WTC11 (cell line): ENCODE results near the gene GIPC2. TPM values are rescaled to one million over a fixed set of nuclear protein-coding genes. Genes with fewer than 3 reads are reported as not detected.

ENCODE experiments used
- ATAC-seq: fragments of 200-7000 bp; cut with Tn5 transposase; 2 replicates; pipeline ENCODE4 v1.10.0; 2021; ENCODE audit warnings: mild to moderate bottlenecking, moderate library complexity
- CTCF ChIA-PET: fragments of 300-600 bp; sonication (Branson Sonifier 250); formaldehyde crosslinking; loops from one replicate; lab custom pipeline; 2021; ENCODE audit warnings: antibody characterized with exemption; lab: Charles Lee
- POLR2A ChIA-PET: fragments of 350-600 bp; sonication (Branson Sonifier 250); formaldehyde crosslinking; loops from one replicate; lab custom pipeline; 2021; ENCODE audit warnings: antibody characterized with exemption; lab: Charles Lee
- DNase-seq: peaks from one replicate; pipeline ENCODE4 v3.0.0; 2021; ENCODE audit warnings: low spot score
- H3K27ac Mint-ChIP-seq: 2 replicates; pipeline ENCODE4 v1.8.0; 2021; ENCODE audit warnings: mixed read lengths
- H3K27me3 Mint-ChIP-seq: 2 replicates; pipeline ENCODE4 v1.8.0; 2021; ENCODE audit warnings: low read depth, mild to moderate bottlenecking, moderate library complexity, mixed read lengths
- H3K36me3 Mint-ChIP-seq: 2 replicates; pipeline ENCODE4 v1.8.0; 2021; ENCODE audit warnings: mixed read lengths
- H3K4me1 Mint-ChIP-seq: 2 replicates; pipeline ENCODE4 v1.8.0; 2022; ENCODE audit warnings: mixed read lengths
- H3K4me3 Mint-ChIP-seq: 2 replicates; pipeline ENCODE4 v1.8.0; 2021; ENCODE audit warnings: mild to moderate bottlenecking, moderate library complexity, mixed read lengths
- H3K9me3 Mint-ChIP-seq: 2 replicates; pipeline ENCODE4 v1.8.0; 2021; ENCODE audit warnings: mixed read lengths
- CDX4 ChIP-seq: fragments of 250-450 bp; sonication (Bioruptor Pico); IDR thresholded peaks from 2 replicates; pipeline ENCODE4 v1.9.0; 2021; ENCODE audit warnings: moderate library complexity, mild to moderate bottlenecking, inconsistent platforms, borderline replicate concordance
- GTF2I ChIP-seq: fragments of 250-450 bp; sonication (Bioruptor Pico); conservative IDR thresholded peaks from 2 replicates; pipeline ENCODE4 v1.4.0; 2021; ENCODE audit warnings: mild to moderate bottlenecking
- IRF2 ChIP-seq: sonication (generic); formaldehyde crosslinking; IDR thresholded peaks from 2 replicates; pipeline ENCODE4 v1.8.0; 2022; ENCODE audit warnings: low read depth, missing genetic modification reagents, borderline replicate concordance
- MLX ChIP-seq: sonication (generic); formaldehyde crosslinking; IDR thresholded peaks from 2 replicates; pipeline ENCODE4 v1.8.1; 2023; ENCODE audit warnings: mild to moderate bottlenecking, missing genetic modification reagents, moderate library complexity
- MYBL2 ChIP-seq: sonication (generic); formaldehyde crosslinking; IDR thresholded peaks from 2 replicates; pipeline ENCODE4 v1.8.1; 2023; ENCODE audit warnings: mild to moderate bottlenecking, moderate library complexity, missing genetic modification reagents
- NFATC4 ChIP-seq: fragments of 250-450 bp; sonication (Bioruptor Pico); IDR thresholded peaks from 2 replicates; pipeline ENCODE4 v1.9.0; 2021; ENCODE audit warnings: mild to moderate bottlenecking
- RORB ChIP-seq: fragments of 250-450 bp; sonication (Bioruptor Pico); IDR thresholded peaks from 2 replicates; pipeline ENCODE4 v1.9.0; 2021; ENCODE audit warnings: mild to moderate bottlenecking
- SP1 ChIP-seq: sonication (generic); formaldehyde crosslinking; conservative IDR thresholded peaks from 2 replicates; pipeline ENCODE4 v1.8.1; 2022; ENCODE audit warnings: missing genetic modification reagents
- TCF7 ChIP-seq: sonication (generic); formaldehyde crosslinking; IDR thresholded peaks from 2 replicates; pipeline ENCODE4 v1.8.0; 2022; ENCODE audit warnings: mild to moderate bottlenecking, low read depth, missing genetic modification reagents, moderate library complexity
- TP53 ChIP-seq: sonication (generic); formaldehyde crosslinking; IDR thresholded peaks from 2 replicates; pipeline ENCODE4 v1.8.1; 2023; ENCODE audit warnings: mild to moderate bottlenecking, missing genetic modification reagents
- USF2 ChIP-seq: sonication (generic); formaldehyde crosslinking; IDR thresholded peaks from 2 replicates; pipeline ENCODE4 v1.8.1; 2023; ENCODE audit warnings: mild to moderate bottlenecking, missing genetic modification reagents, moderate library complexity
- ZNF121 ChIP-seq: sonication (generic); formaldehyde crosslinking; IDR thresholded peaks from 2 replicates; pipeline ENCODE4 v1.8.0; 2023; ENCODE audit warnings: missing genetic modification reagents
- ZNF138 ChIP-seq: sonication (generic); formaldehyde crosslinking; conservative IDR thresholded peaks from 2 replicates; pipeline ENCODE4 v1.8.1; 2022; ENCODE audit warnings: mild to moderate bottlenecking, moderate library complexity, missing genetic modification reagents
- ZNF219 ChIP-seq: sonication (generic); formaldehyde crosslinking; IDR thresholded peaks from 2 replicates; pipeline ENCODE4 v1.8.0; 2023; ENCODE audit warnings: missing genetic modification reagents, mild to moderate bottlenecking, borderline replicate concordance
- total RNA-seq: library from RNA; stranded (reverse); gene quantifications from 3 replicates; pipeline ENCODE4 v1.2.3, GENCODE V29; 2021
- TF ChIP-seq, protein P1 (sequence below): fragments of 250-450 bp; sonication (Bioruptor Pico); IDR thresholded peaks from 2 replicates; pipeline ENCODE4 v2.1.2; 2022; ENCODE audit warnings: mild to moderate bottlenecking, moderate library complexity
- TF ChIP-seq, protein P2 (sequence below): sonication (generic); formaldehyde crosslinking; IDR thresholded peaks from 2 replicates; pipeline ENCODE4 v1.8.0; 2022; ENCODE audit warnings: missing genetic modification reagents
- TF ChIP-seq, protein P3 (sequence below): sonication (generic); formaldehyde crosslinking; IDR thresholded peaks from 2 replicates; pipeline ENCODE4 v1.8.1; 2023; ENCODE audit warnings: mild to moderate bottlenecking, missing genetic modification reagents
- TF ChIP-seq, protein P4 (sequence below): sonication (generic); formaldehyde crosslinking; IDR thresholded peaks from 2 replicates; pipeline ENCODE4 v1.8.1; 2023; ENCODE audit warnings: mild to moderate bottlenecking, missing genetic modification reagents
- TF ChIP-seq, protein P5 (sequence below): fragments of 250-450 bp; sonication (Bioruptor Pico); IDR thresholded peaks from 2 replicates; pipeline ENCODE4 v1.8.0; 2021; ENCODE audit warnings: mild to moderate bottlenecking

Gene GIPC2
- total RNA-seq, 1 experiment from 2014 or later = 0.83 TPM

DNA sequence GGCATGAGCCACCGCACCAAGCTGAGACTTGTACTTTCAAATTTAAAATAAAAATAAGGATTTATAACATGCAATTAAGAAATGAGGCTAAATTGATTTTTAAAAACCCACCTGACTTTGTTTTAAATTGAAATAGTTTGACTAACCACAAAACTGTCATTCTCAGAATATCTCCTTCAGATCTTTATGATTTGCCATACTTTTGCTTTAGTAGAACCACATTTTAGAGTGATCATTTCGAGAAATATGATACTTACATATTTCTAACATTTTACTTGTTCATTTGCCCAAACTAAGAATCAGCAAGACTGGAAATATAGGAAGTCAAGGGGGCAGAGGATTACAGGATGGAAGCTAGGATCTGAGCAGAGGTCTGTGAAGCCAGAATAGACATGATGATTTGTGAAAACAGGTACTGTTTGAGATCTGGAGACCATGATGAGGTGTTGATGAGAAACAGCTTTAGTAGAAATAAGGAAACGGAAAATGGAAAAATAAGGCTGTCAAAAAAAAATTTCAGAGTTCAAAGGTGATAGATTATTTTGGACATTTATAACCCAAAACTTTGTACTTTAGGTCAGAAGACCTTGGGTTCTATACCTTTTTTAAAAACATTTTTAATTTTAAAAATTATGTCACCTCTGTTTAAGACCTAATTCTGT, 44.8 kb downstream of the GIPC2 start:
- Mint-ChIP-seq H3K4me1 (peaks cover 10% of the 10 kb centered on the region), H3K36me3 (peaks cover 13% of the 10 kb centered on the region), H3K9me3 (peaks cover 20% of the 10 kb centered on the region), H3K27ac (peak overlapping the region; percentile 16; the same call in 1 of the 2 replicates), H3K4me3 (no peak overlapping the region), H3K27me3 (no peaks in the 10 kb centered on the region)
- ChIA-PET CTCF (interaction anchor here (1.7 kb wide), 1 partner anchor 41 kb away, joined by 6 read pairs; no protein-coding TSS in a partner anchor), POLR2A (interaction anchor here (0.6 kb wide), 1 partner anchor 386 kb away, joined by 3 read pairs; no protein-coding TSS in a partner anchor)
- ATAC-seq (no peak), DNase-seq (no peak)
- TF ChIP-seq SP1 (no peak), ZNF138 (CRISPR knock-in tag) (no peak), RORB (CRISPR knock-in tag) (no peak), MLX (CRISPR knock-in tag) (no peak), USF2 (CRISPR knock-in tag) (no peak), TP53 (CRISPR knock-in tag) (no peak), IRF2 (CRISPR knock-in tag) (no peak), ZNF121 (no peak), NFATC4 (CRISPR knock-in tag) (no peak), ZNF219 (CRISPR knock-in tag) (no peak), TCF7 (CRISPR knock-in tag) (no peak), GTF2I (no peak), MYBL2 (CRISPR knock-in tag) (no peak), CDX4 (no peak)
- TF ChIP-seq, protein P1, sequence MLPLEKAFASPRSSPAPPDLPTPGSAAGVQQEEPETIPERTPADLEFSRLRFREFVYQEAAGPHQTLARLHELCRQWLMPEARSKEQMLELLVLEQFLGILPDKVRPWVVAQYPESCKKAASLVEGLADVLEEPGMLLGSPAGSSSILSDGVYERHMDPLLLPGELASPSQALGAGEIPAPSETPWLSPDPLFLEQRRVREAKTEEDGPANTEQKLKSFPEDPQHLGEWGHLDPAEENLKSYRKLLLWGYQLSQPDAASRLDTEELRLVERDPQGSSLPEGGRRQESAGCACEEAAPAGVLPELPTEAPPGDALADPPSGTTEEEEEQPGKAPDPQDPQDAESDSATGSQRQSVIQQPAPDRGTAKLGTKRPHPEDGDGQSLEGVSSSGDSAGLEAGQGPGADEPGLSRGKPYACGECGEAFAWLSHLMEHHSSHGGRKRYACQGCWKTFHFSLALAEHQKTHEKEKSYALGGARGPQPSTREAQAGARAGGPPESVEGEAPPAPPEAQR (CRISPR knock-in tag) = no peak
- TF ChIP-seq, protein P2, sequence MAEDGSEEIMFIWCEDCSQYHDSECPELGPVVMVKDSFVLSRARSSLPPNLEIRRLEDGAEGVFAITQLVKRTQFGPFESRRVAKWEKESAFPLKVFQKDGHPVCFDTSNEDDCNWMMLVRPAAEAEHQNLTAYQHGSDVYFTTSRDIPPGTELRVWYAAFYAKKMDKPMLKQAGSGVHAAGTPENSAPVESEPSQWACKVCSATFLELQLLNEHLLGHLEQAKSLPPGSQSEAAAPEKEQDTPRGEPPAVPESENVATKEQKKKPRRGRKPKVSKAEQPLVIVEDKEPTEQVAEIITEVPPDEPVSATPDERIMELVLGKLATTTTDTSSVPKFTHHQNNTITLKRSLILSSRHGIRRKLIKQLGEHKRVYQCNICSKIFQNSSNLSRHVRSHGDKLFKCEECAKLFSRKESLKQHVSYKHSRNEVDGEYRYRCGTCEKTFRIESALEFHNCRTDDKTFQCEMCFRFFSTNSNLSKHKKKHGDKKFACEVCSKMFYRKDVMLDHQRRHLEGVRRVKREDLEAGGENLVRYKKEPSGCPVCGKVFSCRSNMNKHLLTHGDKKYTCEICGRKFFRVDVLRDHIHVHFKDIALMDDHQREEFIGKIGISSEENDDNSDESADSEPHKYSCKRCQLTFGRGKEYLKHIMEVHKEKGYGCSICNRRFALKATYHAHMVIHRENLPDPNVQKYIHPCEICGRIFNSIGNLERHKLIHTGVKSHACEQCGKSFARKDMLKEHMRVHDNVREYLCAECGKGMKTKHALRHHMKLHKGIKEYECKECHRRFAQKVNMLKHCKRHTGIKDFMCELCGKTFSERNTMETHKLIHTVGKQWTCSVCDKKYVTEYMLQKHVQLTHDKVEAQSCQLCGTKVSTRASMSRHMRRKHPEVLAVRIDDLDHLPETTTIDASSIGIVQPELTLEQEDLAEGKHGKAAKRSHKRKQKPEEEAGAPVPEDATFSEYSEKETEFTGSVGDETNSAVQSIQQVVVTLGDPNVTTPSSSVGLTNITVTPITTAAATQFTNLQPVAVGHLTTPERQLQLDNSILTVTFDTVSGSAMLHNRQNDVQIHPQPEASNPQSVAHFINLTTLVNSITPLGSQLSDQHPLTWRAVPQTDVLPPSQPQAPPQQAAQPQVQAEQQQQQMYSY = no peak
- TF ChIP-seq, protein P3, sequence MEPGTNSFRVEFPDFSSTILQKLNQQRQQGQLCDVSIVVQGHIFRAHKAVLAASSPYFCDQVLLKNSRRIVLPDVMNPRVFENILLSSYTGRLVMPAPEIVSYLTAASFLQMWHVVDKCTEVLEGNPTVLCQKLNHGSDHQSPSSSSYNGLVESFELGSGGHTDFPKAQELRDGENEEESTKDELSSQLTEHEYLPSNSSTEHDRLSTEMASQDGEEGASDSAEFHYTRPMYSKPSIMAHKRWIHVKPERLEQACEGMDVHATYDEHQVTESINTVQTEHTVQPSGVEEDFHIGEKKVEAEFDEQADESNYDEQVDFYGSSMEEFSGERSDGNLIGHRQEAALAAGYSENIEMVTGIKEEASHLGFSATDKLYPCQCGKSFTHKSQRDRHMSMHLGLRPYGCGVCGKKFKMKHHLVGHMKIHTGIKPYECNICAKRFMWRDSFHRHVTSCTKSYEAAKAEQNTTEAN (CRISPR knock-in tag) = no peak
- TF ChIP-seq, protein P4, sequence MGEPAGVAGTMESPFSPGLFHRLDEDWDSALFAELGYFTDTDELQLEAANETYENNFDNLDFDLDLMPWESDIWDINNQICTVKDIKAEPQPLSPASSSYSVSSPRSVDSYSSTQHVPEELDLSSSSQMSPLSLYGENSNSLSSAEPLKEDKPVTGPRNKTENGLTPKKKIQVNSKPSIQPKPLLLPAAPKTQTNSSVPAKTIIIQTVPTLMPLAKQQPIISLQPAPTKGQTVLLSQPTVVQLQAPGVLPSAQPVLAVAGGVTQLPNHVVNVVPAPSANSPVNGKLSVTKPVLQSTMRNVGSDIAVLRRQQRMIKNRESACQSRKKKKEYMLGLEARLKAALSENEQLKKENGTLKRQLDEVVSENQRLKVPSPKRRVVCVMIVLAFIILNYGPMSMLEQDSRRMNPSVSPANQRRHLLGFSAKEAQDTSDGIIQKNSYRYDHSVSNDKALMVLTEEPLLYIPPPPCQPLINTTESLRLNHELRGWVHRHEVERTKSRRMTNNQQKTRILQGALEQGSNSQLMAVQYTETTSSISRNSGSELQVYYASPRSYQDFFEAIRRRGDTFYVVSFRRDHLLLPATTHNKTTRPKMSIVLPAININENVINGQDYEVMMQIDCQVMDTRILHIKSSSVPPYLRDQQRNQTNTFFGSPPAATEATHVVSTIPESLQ = no peak
- TF ChIP-seq, protein P5, sequence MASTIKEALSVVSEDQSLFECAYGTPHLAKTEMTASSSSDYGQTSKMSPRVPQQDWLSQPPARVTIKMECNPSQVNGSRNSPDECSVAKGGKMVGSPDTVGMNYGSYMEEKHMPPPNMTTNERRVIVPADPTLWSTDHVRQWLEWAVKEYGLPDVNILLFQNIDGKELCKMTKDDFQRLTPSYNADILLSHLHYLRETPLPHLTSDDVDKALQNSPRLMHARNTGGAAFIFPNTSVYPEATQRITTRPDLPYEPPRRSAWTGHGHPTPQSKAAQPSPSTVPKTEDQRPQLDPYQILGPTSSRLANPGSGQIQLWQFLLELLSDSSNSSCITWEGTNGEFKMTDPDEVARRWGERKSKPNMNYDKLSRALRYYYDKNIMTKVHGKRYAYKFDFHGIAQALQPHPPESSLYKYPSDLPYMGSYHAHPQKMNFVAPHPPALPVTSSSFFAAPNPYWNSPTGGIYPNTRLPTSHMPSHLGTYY (CRISPR knock-in tag) = no peak
